Activated naive CD8-positive, alpha-beta T cell (primary cell): ENCODE data around the gene TMEM63B.

Source experiments
- H3K27ac Mint-ChIP-seq: one replicate; pipeline ENCODE4 v1.8.0; 2021; ENCODE audit warnings: mixed read lengths
- H3K27me3 Mint-ChIP-seq: one replicate; pipeline ENCODE4 v1.8.0; 2021; ENCODE audit warnings: mixed read lengths
- H3K36me3 Mint-ChIP-seq: one replicate; pipeline ENCODE4 v1.8.0; 2021; ENCODE audit warnings: mixed read lengths
- H3K4me1 Mint-ChIP-seq: one replicate; pipeline ENCODE4 v1.8.0; 2021; ENCODE audit warnings: low read depth, mixed read lengths
- H3K4me3 Mint-ChIP-seq: one replicate; pipeline ENCODE4 v1.8.0; 2021; ENCODE audit warnings: mild to moderate bottlenecking, mixed read lengths
- H3K9me3 Mint-ChIP-seq: one replicate; pipeline ENCODE4 v1.8.0; 2021; ENCODE audit warnings: low read depth, mixed read lengths

The TMEM63B gene

GRCh38 chr6:44158770-44159228 lies 31.4 kb downstream of the TMEM63B start, which contains the start of gene CAPN11:
CAPN11 (plus strand) TSS chr6:44158820; CDS start chr6:44158849, 29 bp downstream.
- Mint-ChIP-seq H3K9me3 (no peaks in the 10 kb centered on the region), H3K27me3 (peaks cover 5% of the 10 kb centered on the region), H3K27ac (no peak within 1 kb of the TSS), H3K4me3 (no peak within 1 kb of the TSS), H3K36me3 (no peaks in the 10 kb centered on the region), H3K4me1 (no peaks in the 10 kb centered on the region)

- no peaks in the 10 kb centered on the region for H3K9me3 Mint-ChIP-seq
- peaks cover under 1% of the 10 kb centered on the region for H3K4me1 Mint-ChIP-seq
- H3K27me3 Mint-ChIP-seq = peaks cover 10% of the 10 kb centered on the region
- H3K4me3 Mint-ChIP-seq = no peak overlapping the region
- H3K27ac Mint-ChIP-seq = no peak overlapping the region
- H3K36me3 Mint-ChIP-seq = no peaks in the 10 kb centered on the region
Measured at GRCh38 chr6:44161997-44162338, 34.6 kb downstream of the TMEM63B start.

DNA sequence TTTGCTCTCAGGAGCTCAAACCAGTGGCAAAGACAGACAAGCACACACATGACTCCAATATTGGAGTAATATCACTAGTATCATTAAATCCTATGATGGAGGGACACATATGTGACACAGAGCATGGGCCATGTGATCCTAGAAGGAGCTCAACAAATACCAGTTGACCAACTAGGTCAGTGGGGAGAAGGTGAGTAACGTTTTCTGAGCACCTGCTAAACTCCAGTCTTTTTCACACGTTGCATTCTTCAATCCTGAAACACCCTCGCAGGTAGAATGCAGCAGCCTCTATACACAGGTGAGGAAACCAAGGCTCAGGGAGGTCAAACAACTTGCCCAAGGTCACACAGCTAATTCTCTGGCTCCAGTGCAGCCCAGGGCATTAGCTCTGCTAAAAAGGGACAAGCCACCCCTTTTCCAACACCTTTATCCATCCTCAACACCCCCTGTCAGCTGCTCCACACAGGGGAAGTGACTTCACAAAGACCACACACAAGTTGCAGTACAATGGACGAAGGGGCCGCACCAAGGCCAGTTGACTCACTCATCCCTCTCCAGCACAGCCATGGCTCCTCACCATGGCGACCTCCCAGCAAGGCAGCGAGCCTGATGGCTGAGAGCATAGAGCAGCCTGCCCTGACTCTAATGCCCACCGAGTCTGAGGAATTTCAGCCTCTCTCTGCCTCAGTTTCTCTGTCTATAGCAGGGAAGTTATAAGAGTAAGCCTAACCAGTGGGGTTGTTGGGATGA lies 35.7 kb downstream of the TMEM63B start:
- Mint-ChIP-seq H3K4me1 (peaks cover 1% of the 10 kb centered on the region), H3K27ac (no peak overlapping the region), H3K4me3 (no peak overlapping the region), H3K36me3 (no peaks in the 10 kb centered on the region), H3K9me3 (no peaks in the 10 kb centered on the region), H3K27me3 (peaks cover 10% of the 10 kb centered on the region)

GRCh38 chr6:44166116-44166515 lies 38.8 kb downstream of the TMEM63B start:
- Mint-ChIP-seq H3K4me3 (no peak overlapping the region), H3K9me3 (no peaks in the 10 kb centered on the region), H3K36me3 (no peaks in the 10 kb centered on the region), H3K4me1 (peaks cover 1% of the 10 kb centered on the region), H3K27ac (no peak overlapping the region), H3K27me3 (peaks cover 10% of the 10 kb centered on the region)

GRCh38 chr6:44166591-44167184 lies 39.3 kb downstream of the TMEM63B start:
- Mint-ChIP-seq H3K4me1 (peaks cover 1% of the 10 kb centered on the region), H3K27ac (no peak overlapping the region), H3K4me3 (no peak overlapping the region), H3K27me3 (peaks cover 10% of the 10 kb centered on the region), H3K9me3 (no peaks in the 10 kb centered on the region), H3K36me3 (no peaks in the 10 kb centered on the region)

- Mint-ChIP-seq H3K4me3 (no peak overlapping the region), H3K36me3 (no peaks in the 10 kb centered on the region), H3K4me1 (peaks cover 2% of the 10 kb centered on the region), H3K27me3 (peaks cover 10% of the 10 kb centered on the region), H3K27ac (no peak overlapping the region), H3K9me3 (no peaks in the 10 kb centered on the region)
Measured at GRCh38 chr6:44167567-44167966, 40.2 kb downstream of the TMEM63B start.

DNA sequence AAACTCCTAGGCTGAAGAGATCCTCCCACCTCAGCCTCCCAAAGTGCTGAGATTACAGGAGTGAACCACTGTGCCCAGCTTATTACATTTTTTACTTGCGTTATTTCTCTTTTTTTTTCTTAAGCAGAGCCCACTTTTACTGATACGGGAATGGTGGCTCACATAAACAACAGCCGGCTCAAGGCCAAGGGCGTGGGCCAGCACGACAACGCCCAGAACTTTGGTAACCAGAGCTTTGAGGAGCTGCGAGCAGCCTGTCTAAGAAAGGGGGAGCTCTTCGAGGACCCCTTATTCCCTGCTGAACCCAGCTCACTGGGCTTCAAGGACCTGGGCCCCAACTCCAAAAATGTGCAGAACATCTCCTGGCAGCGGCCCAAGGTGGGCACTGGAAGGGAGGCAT lies 41.8 kb downstream of the TMEM63B start:
- H3K27me3 Mint-ChIP-seq = peaks cover 5% of the 10 kb centered on the region
- H3K36me3 Mint-ChIP-seq = no peaks in the 10 kb centered on the region
- H3K4me3 Mint-ChIP-seq = no peak overlapping the region

DNA sequence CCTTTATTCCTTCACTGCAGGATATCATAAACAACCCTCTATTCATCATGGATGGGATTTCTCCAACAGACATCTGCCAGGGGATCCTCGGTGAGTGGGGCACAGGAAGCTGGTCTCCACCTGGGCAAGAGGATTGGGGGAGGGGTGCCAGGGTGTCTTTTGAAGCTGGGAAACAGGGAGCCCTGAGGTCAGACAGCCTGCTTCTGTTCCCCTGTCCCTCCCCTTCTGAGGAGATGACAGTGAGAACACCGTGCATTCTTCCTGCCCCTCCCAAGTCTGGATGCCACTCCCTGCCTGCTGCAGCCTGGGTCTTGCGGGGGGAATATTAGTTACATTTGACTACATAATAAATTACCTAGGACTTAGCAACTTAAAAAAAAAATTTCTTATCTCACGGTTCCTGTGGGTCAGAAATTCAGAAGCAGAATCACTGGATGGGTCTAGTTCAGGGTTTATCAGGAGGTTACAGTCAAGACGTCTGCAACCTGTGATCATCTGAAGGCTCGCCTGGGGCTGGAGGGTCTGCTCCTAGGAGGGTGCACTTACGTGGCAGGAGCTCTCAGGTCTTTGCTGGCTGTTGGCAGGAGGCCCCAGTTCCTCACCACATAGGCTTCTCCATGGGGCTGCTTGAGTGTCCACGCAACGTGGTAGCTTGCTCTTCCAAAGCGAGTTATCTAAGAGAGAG lies 42.7 kb downstream of the TMEM63B start:
- Mint-ChIP-seq H3K9me3 (no peaks in the 10 kb centered on the region), H3K4me1 (peaks cover 5% of the 10 kb centered on the region), H3K27ac (no peak overlapping the region), H3K27me3 (peaks cover 2% of the 10 kb centered on the region), H3K36me3 (no peaks in the 10 kb centered on the region), H3K4me3 (no peak overlapping the region)

More for the DNA sequence above, 41.8 kb downstream of the TMEM63B start:
- Mint-ChIP-seq H3K4me1 (peaks cover 5% of the 10 kb centered on the region), H3K9me3 (no peaks in the 10 kb centered on the region), H3K27ac (no peak overlapping the region)

DNA sequence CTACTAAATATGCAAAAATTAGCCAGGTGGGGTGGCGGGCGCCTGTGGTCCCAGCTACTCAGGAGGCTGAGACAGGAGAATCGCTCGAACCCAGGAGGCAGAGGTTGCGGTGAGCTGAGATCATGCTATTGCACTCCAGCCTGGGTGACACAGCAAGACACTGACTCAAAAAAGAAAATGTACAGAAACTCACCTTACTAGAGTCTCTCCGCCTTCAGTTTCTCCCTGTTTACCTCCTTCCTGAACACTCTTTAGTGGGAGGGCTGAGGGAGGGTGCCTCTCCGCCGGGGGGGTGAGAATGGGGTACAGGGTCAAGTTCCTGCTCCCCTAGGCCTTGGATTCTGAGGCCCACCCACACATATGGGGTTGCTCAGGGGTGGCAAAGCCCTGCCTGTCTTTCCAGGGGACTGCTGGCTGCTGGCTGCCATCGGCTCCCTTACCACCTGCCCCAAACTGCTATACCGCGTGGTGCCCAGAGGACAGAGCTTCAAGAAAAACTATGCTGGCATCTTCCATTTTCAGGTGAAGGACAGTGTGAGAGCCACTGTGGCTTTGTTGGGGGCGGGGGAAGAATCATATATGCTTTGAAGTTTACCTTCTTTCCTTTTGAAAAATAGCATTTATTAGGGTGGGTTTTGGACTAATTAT lies 44.7 kb downstream of the TMEM63B start:
- H3K9me3 Mint-ChIP-seq = no peaks in the 10 kb centered on the region
- peaks cover 10% of the 10 kb centered on the region for H3K4me1 Mint-ChIP-seq
- H3K27ac Mint-ChIP-seq = no peak overlapping the region
- H3K27me3 Mint-ChIP-seq = peaks cover 2% of the 10 kb centered on the region
- H3K36me3 Mint-ChIP-seq = no peaks in the 10 kb centered on the region
- H3K4me3 Mint-ChIP-seq = no peak overlapping the region

GRCh38 chr6:44172731-44173500 lies 45.6 kb downstream of the TMEM63B start:
- Mint-ChIP-seq H3K27me3 (peaks cover 2% of the 10 kb centered on the region), H3K4me1 (peaks cover 14% of the 10 kb centered on the region), H3K4me3 (no peak overlapping the region), H3K9me3 (no peaks in the 10 kb centered on the region), H3K36me3 (no peaks in the 10 kb centered on the region), H3K27ac (no peak overlapping the region)

DNA sequence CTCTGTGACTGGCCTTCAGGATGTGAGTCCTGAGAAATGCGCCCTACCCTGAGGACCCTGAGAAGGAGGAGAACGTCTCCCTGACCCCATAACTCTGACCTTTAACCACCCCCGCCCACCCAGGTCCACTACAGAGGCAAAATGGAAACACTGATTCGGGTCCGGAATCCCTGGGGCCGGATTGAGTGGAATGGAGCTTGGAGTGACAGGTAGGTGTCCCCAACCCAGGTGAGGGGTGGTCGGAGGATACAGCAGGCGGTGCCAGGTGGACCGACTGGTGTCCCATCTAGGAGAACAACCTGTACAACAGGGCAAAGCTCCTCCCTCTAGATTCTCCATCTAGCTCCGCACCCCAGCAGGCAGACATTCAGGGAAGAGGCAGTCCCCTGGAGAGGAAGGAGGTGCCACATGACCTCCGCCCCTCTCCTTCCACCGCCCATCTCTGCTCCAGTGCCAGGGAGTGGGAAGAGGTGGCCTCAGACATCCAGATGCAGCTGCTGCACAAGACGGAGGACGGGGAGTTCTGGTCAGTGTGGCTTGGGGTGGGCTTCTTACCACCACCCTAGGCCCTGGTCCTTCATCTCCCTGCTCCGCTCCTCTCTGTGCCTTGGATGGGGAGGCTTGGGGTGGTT lies 48.9 kb downstream of the TMEM63B start:
- no peaks in the 10 kb centered on the region for H3K9me3 Mint-ChIP-seq
- peaks cover 14% of the 10 kb centered on the region for H3K4me1 Mint-ChIP-seq
- no peaks in the 10 kb centered on the region for H3K36me3 Mint-ChIP-seq
- peak overlapping the region; percentile 70 for H3K4me3 Mint-ChIP-seq
- no peak overlapping the region for H3K27ac Mint-ChIP-seq
- H3K27me3 Mint-ChIP-seq = peaks cover 2% of the 10 kb centered on the region

GRCh38 chr6:44176762-44177509 lies 49.6 kb downstream of the TMEM63B start:
- H3K27ac Mint-ChIP-seq = no peak overlapping the region
- H3K36me3 Mint-ChIP-seq = no peaks in the 10 kb centered on the region
- no peaks in the 10 kb centered on the region for H3K9me3 Mint-ChIP-seq
- H3K4me3 Mint-ChIP-seq = peak overlapping the region; percentile 70
- peaks cover 2% of the 10 kb centered on the region for H3K27me3 Mint-ChIP-seq
- H3K4me1 Mint-ChIP-seq = peaks cover 14% of the 10 kb centered on the region

- Mint-ChIP-seq H3K27ac (no peak overlapping the region), H3K9me3 (no peaks in the 10 kb centered on the region), H3K27me3 (peaks cover under 1% of the 10 kb centered on the region), H3K4me1 (peaks cover 10% of the 10 kb centered on the region), H3K36me3 (no peaks in the 10 kb centered on the region), H3K4me3 (peak overlapping the region; percentile 70)
Measured at GRCh38 chr6:44177691-44178423, 50.5 kb downstream of the TMEM63B start.
